Choroid plexus epithelial cell (primary cell): ENCODE data around the gene USP21.

Experiments used
- DNase-seq: peaks from one replicate; pipeline ENCODE4 v3.0.0-alpha.2; 2010; ENCODE audit warnings: low read depth
- H3K4me3 ChIP-seq: 2 replicates; pipeline ENCODE4 v1.5.1; 2011; ENCODE audit warnings: low read depth, mild to moderate bottlenecking, control low read depth, low read length, moderate library complexity
- CTCF ChIP-seq: conservative IDR thresholded peaks from 2 replicates; pipeline ENCODE4 v1.5.1; 2011; ENCODE audit warnings: low read depth, mild to moderate bottlenecking, control low read depth, inconsistent platforms, low read length, moderate library complexity

Gene USP21

GRCh38 chr1:161172349-161172748, 13.0 kb downstream of the USP21 start:
- no peak for TF ChIP-seq CTCF
- H3K4me3 ChIP-seq, result no peak overlapping the region
- DNase-seq, result no peak

GRCh38 chr1:161172776-161173376, 13.6 kb downstream of the USP21 start:
- TF ChIP-seq CTCF, result no peak
- H3K4me3 ChIP-seq, result no peak overlapping the region
- DNase-seq, result peak; percentile 98

- H3K4me3 ChIP-seq, result no peak overlapping the region
- no peak for DNase-seq
These were observed 14.4 kb downstream of the USP21 start for GRCh38 chr1:161173711-161174110.

GRCh38 chr1:161174911-161175310, 15.6 kb downstream of the USP21 start:
- TF ChIP-seq CTCF, result no peak
- DNase-seq, result no peak
- H3K4me3 ChIP-seq, result no peak overlapping the region

More at GRCh38 chr1:161173711-161174110, 14.4 kb downstream of the USP21 start:
- no peak for TF ChIP-seq CTCF

GRCh38 chr1:161175771-161176453, 16.6 kb downstream of the USP21 start:
- TF ChIP-seq CTCF, result no peak
- no peak for DNase-seq
- peak overlapping the region; percentile 98 for H3K4me3 ChIP-seq

GRCh38 chr1:161176468-161177111, 17.3 kb downstream of the USP21 start:
- no peak for TF ChIP-seq CTCF
- DNase-seq, result no peak
- peak overlapping the region; percentile 98 for H3K4me3 ChIP-seq
